ENCODE results near the gene SLC43A1. TPM values are rescaled to one million over a fixed set of nuclear protein-coding genes. Genes with fewer than 3 reads are reported as not detected.

The SLC43A1 gene
- total and polyA plus RNA-seq, 2 of the 4 experiments (the other 2 are of a cell fraction) = 10.0 to 17.0 TPM

DNA sequence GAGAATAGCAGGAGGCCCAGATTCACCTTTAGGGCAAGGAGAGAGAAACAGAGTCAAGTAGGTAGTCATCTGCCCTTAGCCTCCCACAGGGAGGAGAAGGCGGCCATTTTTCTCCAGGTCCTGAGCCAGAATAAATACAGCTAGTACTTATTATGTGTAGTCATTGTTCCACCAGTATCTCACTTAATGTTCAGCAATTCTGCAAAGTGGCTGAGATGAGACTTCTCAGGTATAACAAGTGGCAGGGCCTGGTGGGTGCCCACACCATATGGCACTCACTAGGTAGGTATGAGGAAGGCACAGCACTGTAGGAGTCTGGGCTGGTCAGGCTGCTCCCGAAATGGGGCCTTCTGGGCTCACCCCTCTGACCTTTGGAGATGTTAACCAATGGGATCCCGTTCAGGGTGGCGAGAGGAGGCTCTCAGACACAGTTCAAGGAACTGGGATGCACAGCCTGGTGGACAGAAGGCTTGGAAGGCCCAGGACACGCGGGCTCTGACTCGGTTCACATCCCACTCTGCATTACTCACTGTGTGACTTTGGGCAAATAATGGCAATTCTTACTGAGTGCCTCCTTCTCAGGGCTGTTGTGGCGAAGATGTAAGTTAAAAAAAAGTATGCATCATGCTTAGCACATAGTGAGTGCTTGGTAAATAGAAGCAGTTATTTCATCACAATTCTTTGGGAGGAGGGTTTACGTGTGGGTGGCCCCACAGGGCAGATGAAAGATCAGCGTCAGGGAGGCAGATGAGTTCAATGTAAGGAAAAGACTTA, 30.1 kb downstream of the SLC43A1 start:
- intact Hi-C loops (cut with micrococcal nuclease) (no loop called here), in situ Hi-C loops (cut with MboI; ENCODE audit: low sequenced_read_pairs) (loop anchor here (25.0 kb wide), 1 partner anchor 1027 kb away; the partner anchor contains the start of gene OR5B21), dilution Hi-C loops (cut with HindIII; ENCODE audit: low sequenced_read_pairs, unreplicated experiment) (no loop called here)
- Histone ChIP-seq H3K4ac (ENCODE audit: low read depth, low read length) (no peak overlapping the region), H3K9ac (ENCODE audit: low read depth, low read length) (no peak overlapping the region), H3K14ac (replicated peaks; ENCODE audit: low read depth, low read length) (no peak overlapping the region), H3K56ac (ENCODE audit: extremely low read depth, insufficient read depth, low read length) (no peak overlapping the region), H3K27ac (ENCODE audit: insufficient read depth, low read length) (no peak overlapping the region), H2BK20ac (ENCODE audit: low read depth, low read length) (no peak overlapping the region), H4K8ac (ENCODE audit: low read depth in 2 of 2, low read length in 2 of 2) (no peak overlapping the region), H4K91ac (ENCODE audit: insufficient read depth, low read depth, low read length) (no peak overlapping the region), H3K9me1 (ENCODE audit: insufficient read depth, low read length) (no peaks in the 10 kb centered on the region; the same call in 1 of the 2 replicates), H3K36me3 (ENCODE audit: control insufficient read depth, insufficient read depth, low read length) (peaks cover 29% of the 10 kb centered on the region), H2AFZ (replicated peaks; ENCODE audit: low read length, poor library complexity) (no peak overlapping the region), H3K23ac (ENCODE audit: low read depth, low read length) (no peak overlapping the region), H2AK9ac (replicated peaks; ENCODE audit: low read depth, low read length, poor library complexity) (no peak overlapping the region), H3K79me1 (ENCODE audit: low read depth in 1 of 2, low read length in 2 of 2) (no peaks in the 10 kb centered on the region), H3K4me1 (ENCODE audit: control insufficient read depth, insufficient read depth, low read length) (no peaks in the 10 kb centered on the region), H2AK5ac (ENCODE audit: low read depth, low read length) (no peak overlapping the region), H2BK120ac (ENCODE audit: low read depth, low read length) (no peak overlapping the region), H3K18ac (ENCODE audit: low read depth, low read length) (no peak overlapping the region), H3K4me3 (ENCODE audit: insufficient read depth, low read depth, low read length) (no peak overlapping the region), H2BK5ac (ENCODE audit: low read depth, low read length, poor library complexity, severe bottlenecking) (no peak overlapping the region), H4K5ac (ENCODE audit: low read depth, low read length) (no peak overlapping the region), H3K9me3 (ENCODE audit: control insufficient read depth, insufficient read depth, low read length) (no peaks in the 10 kb centered on the region), H3K4me2 (ENCODE audit: low read depth, low read length) (no peak overlapping the region), H2BK15ac (ENCODE audit: low read depth, low read length) (no peak overlapping the region), H3K27me3 (ENCODE audit: control insufficient read depth, insufficient read depth, low read length) (peaks cover 24% of the 10 kb centered on the region), H4K20me1 (ENCODE audit: insufficient read depth, low read length) (no peaks in the 10 kb centered on the region)
- DNase-seq (peak; percentile 54), ATAC-seq (ENCODE audit: low read depth) (no peak)
- ChIA-PET POLR2A (ENCODE audit: unreplicated experiment) (no interaction called here), CTCF (no interaction called here)
- TF ChIP-seq CEBPB (IDR thresholded peaks at IDR 0.05; ENCODE audit: low read depth, low read length) = peak; percentile 72
- no peak for TF ChIP-seq RCOR1 (IDR thresholded peaks at IDR 0.05; ENCODE audit: insufficient replicate concordance, low read length)
- no TSS peak for BruUV-seq (replicated peaks)
- WGBS, 2 experiments (ENCODE audit: extremely low coverage in 2 of 2, insufficient read length in 1 of 2) = 92% methylated on average over 2 of the region's 10 CpGs; no CpG with 5 or more reads in 1 of the 2 experiments
